ENCODE results near the gene GHITM. TPM values are rescaled to one million over a fixed set of nuclear protein-coding genes. Genes with fewer than 3 reads are reported as not detected.
"Not testable (repeated sequence)": the region's sequence is repeated elsewhere in the genome, so short reads cannot be mapped to it uniquely, and the experiment has no call there.

Gene GHITM
- total RNA-seq, 2 donors from 2014 or later, result 84.5 to 85.8 TPM

DNA sequence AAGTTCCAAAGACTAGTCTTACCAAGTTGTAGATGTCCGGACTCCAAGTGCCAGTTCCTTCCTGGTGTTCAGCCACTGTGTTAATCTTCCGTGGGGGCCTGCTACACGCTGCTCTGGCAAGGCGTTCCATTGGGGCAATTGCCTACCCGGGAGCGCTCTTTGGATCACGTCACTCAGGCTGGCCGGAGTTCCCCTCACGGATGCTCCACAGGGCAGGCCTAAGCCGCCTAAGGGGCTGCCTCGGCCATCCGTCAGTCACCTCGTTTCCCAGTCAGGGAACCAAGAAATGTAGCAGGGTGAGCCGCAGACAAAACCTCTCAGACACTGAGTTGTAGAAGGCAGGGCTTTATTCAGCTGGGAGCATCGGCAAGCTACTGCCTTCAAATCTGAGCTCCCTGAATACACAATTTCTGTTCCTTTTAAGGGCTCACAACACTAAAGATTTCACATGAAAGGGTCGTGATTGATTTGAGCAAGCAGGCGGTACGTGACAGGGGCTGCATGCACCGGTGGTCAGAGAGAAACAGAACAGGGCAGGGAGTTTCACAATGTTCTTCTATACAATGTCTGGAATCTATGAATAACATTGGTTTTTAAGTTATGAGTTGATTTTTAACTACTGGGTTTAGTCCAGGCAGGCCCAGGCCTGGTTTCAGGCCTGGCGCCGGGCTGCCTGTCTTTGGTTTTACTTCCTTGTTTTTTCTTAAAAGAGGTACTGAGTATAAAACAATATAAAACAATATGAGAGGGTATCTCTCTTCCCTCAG is 32.6 kb downstream of the GHITM start:
- not testable (repeated sequence) for H3K9me3 Mint-ChIP-seq; H3K4me3 ChIP-seq (ENCODE audit: low read length); H3K27me3 ChIP-seq (ENCODE audit: control insufficient read depth, insufficient read depth, low read length, poor library complexity, severe bottlenecking); H3K36me3 ChIP-seq (ENCODE audit: control insufficient read depth, insufficient read depth, low read length); H3K4me1 ChIP-seq (ENCODE audit: control insufficient read depth, insufficient read depth, low read length); H3K36me3 Mint-ChIP-seq (ENCODE audit: low read depth); H3K9me3 ChIP-seq (ENCODE audit: control insufficient read depth, low read length); H3K9ac ChIP-seq (ENCODE audit: extremely low read depth, low read length, poor library complexity, severe bottlenecking); H3K4me1 Mint-ChIP-seq; H3K4me3 Mint-ChIP-seq; H3K27ac Mint-ChIP-seq
- WGBS, 2 experiments (ENCODE audit: insufficient coverage in 1 of 2, insufficient read length in 1 of 2), result 91 to 94% methylated on average over 14 to 17 of the region's 21 CpGs
- H3K27me3 Mint-ChIP-seq (ENCODE audit: insufficient read depth), result peaks cover 15% of the 10 kb centered on the region
- peak overlapping the region; percentile 44 for H3K27ac ChIP-seq (ENCODE audit: low read depth, low read length)
- peak; percentile 32 for DNase-seq

DNA sequence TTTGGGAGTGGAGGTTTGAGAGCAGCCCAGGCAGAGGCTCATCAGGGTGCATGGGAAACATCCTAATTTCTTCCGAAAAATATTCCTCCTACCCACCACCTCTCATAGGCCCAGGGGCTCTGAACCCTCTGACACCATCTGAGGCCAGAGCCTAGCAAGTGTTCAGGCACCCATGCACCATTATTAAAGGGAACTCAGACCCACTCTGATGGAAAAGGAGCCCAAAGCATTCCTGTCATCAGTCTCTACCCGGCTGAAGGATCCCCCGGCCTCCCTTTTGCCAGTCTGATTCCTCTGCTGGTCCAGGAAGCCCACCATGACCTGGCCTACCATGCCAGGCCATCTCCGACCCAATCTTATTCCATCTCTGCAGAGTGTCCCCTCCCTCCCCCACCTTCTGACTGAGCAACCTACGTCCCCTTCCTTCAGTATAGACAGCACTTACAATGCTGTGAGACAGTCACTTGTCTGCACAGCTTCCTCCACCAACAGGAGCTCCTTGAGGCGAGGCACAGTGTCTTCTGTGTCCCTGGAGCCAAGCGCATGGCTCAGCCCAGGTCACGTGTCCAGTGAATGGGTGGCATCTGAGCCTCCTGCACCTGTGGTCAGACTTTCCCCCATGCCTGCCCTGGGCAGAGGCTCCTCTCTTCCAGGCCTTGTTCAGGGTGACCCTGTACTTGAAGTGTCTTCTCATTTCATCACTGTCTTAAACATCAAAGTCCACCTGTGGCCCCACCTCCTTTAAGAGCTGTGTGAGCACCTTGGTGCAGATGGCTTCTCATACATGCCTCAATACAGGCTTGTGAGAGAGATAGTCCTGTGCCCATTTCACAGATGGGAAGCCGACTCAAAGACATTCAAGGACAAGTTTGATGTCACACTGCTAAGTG is 33.4 kb downstream of the GHITM start:
- peak overlapping the region; percentile 44 for H3K27ac ChIP-seq (ENCODE audit: low read depth, low read length)
- no peak overlapping the region for H3K9ac ChIP-seq (ENCODE audit: extremely low read depth, low read length, poor library complexity, severe bottlenecking)
- H3K27me3 ChIP-seq (ENCODE audit: control insufficient read depth, insufficient read depth, low read length, poor library complexity, severe bottlenecking), result no peaks in the 10 kb centered on the region
- WGBS, 2 experiments (ENCODE audit: insufficient coverage in 1 of 2, insufficient read length in 1 of 2), result 91% methylated on average over 8 to 9 of the region's 9 CpGs
- Mint-ChIP-seq H3K27ac (no peak overlapping the region), H3K27me3 (ENCODE audit: insufficient read depth) (peaks cover 12% of the 10 kb centered on the region), H3K36me3 (ENCODE audit: low read depth) (no peaks in the 10 kb centered on the region), H3K4me1 (no peaks in the 10 kb centered on the region), H3K4me3 (no peak overlapping the region), H3K9me3 (no peaks in the 10 kb centered on the region)
- no peaks in the 10 kb centered on the region for H3K36me3 ChIP-seq (ENCODE audit: control insufficient read depth, insufficient read depth, low read length)
- H3K9me3 ChIP-seq (ENCODE audit: control insufficient read depth, low read length), result no peaks in the 10 kb centered on the region
- TF ChIP-seq, protein P1, sequence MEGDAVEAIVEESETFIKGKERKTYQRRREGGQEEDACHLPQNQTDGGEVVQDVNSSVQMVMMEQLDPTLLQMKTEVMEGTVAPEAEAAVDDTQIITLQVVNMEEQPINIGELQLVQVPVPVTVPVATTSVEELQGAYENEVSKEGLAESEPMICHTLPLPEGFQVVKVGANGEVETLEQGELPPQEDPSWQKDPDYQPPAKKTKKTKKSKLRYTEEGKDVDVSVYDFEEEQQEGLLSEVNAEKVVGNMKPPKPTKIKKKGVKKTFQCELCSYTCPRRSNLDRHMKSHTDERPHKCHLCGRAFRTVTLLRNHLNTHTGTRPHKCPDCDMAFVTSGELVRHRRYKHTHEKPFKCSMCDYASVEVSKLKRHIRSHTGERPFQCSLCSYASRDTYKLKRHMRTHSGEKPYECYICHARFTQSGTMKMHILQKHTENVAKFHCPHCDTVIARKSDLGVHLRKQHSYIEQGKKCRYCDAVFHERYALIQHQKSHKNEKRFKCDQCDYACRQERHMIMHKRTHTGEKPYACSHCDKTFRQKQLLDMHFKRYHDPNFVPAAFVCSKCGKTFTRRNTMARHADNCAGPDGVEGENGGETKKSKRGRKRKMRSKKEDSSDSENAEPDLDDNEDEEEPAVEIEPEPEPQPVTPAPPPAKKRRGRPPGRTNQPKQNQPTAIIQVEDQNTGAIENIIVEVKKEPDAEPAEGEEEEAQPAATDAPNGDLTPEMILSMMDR (conservative IDR thresholded peaks at IDR 0.05), result no peak
- DNase-seq, result peak; percentile 32
- no peak overlapping the region for H3K4me3 ChIP-seq (ENCODE audit: low read length)
- no peaks in the 10 kb centered on the region for H3K4me1 ChIP-seq (ENCODE audit: control insufficient read depth, insufficient read depth, low read length)

DNA sequence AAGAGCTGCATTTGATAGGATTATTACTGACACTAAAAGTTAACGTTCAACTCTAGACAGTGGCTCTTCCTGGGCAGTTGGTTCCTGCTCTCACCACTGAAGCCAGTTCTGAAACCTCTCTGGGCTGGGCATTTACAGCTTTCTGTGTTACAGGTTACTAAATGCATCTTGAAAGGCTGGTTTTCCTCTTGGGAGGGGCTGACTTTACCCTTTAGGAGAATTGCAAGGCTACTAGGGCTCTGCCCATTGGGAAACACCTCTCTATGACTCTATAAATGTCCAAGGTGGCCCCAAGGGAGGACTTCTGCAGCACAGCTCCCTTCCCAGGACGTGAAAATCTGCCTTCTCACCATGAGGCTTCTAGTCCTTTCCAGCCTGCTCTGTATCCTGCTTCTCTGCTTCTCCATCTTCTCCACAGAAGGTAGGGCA is 34.2 kb downstream of the GHITM start, which contains the start of gene GPR15LG:
TSS of gene GPR15LG (plus strand) at position 301 of the 429 bp plus-strand sequence. CDS start at position 352, 51 bp downstream.
- no peaks in the 10 kb centered on the region for H3K4me1 ChIP-seq (ENCODE audit: control insufficient read depth, insufficient read depth, low read length)
- no peak within 1 kb of the TSS for H3K9ac ChIP-seq (ENCODE audit: extremely low read depth, low read length, poor library complexity, severe bottlenecking)
- 90 to 100% methylated on average over 2 of the region's 2 CpGs for WGBS, 2 experiments (ENCODE audit: insufficient coverage in 1 of 2, insufficient read length in 1 of 2)

More for the DNA sequence above, 34.2 kb downstream of the GHITM start, which contains the start of gene GPR15LG:
- Mint-ChIP-seq H3K27ac (no peak within 1 kb of the TSS), H3K4me1 (no peaks in the 10 kb centered on the region), H3K36me3 (ENCODE audit: low read depth) (no peaks in the 10 kb centered on the region), H3K4me3 (no peak within 1 kb of the TSS), H3K27me3 (ENCODE audit: insufficient read depth) (peaks cover 12% of the 10 kb centered on the region), H3K9me3 (no peaks in the 10 kb centered on the region)
- no peak within 1 kb of the TSS for H3K4me3 ChIP-seq (ENCODE audit: low read length)
- peak; percentile 21 for DNase-seq
- H3K27ac ChIP-seq (ENCODE audit: low read depth, low read length), result no peak within 1 kb of the TSS
- no peaks in the 10 kb centered on the region for H3K36me3 ChIP-seq (ENCODE audit: control insufficient read depth, insufficient read depth, low read length)
- H3K27me3 ChIP-seq (ENCODE audit: control insufficient read depth, insufficient read depth, low read length, poor library complexity, severe bottlenecking), result no peaks in the 10 kb centered on the region
- TF ChIP-seq, protein P1 (conservative IDR thresholded peaks at IDR 0.05), result no peak
- H3K9me3 ChIP-seq (ENCODE audit: control insufficient read depth, low read length), result no peaks in the 10 kb centered on the region

Measured in endodermal cell (in vitro differentiated cells).